NCI-H82 (cell line): Measurements from ENCODE around the gene HYCC1.
"Not testable (repeated sequence)": the region's sequence is repeated elsewhere in the genome, so short reads cannot be mapped to it uniquely, and the experiment has no call there.

Source experiments
- DNase-seq: peaks from one replicate; lab custom pipeline; 2025; lab: John Stamatoyannopoulos, UW

HYCC1 gene

GRCh38 chr7:22983257-22983855, 30.6 kb downstream of the HYCC1 start:
- DNase-seq, result no peak

- no peak for DNase-seq
Observed at GRCh38 chr7:22980422-22980821, 33.5 kb downstream of the HYCC1 start.

DNA sequence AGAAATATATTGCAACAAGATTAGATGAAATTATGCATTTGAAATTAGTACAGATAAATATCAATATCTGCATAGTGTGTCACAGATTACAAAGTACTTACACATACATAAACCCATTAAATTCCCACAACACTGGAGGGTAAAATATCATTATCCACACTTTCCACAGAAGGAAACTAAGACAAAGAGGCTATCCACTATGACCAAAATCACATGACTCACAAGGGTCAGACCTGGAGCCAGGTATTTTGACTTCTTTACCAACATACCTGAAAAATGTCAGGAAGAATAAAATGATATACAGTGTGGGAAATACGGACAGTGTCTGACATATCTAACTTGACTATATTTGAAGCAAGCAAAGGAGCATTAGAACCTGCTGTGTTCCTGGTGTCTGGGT, 34.1 kb downstream of the HYCC1 start:
- no peak for DNase-seq

- DNase-seq, result no peak
Observed at GRCh38 chr7:22979251-22979650, 34.7 kb downstream of the HYCC1 start.

- not testable (repeated sequence) for DNase-seq
Observed at GRCh38 chr7:22974636-22975035, 39.3 kb downstream of the HYCC1 start.

DNA sequence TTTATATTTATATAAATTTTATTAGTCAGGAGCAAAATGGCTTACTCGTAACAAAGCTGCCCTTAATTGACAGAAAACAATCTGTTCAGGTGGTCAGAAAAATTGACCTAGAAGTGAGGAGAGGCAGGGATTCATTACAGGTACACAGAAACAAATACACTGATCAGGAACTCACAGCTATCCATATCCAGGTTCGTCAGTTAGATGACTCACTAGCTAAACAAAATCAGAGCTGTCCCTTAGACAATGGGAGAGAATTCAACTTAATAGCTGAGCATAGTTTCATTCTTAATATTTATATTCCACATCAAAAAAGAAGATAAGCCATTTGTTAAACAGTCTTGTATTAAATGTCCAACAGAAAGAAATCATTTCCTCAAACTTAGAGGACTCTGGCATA, 41.7 kb downstream of the HYCC1 start:
- no peak for DNase-seq

- DNase-seq, result no peak
Observed at GRCh38 chr7:22969010-22969431, 44.9 kb downstream of the HYCC1 start.
